Activated CD4-positive, alpha-beta memory T cell treated with anti-CD3 and anti-CD28 coated beads for 36 hours (primary cell): ENCODE results near the gene ZNF695. TPM values are rescaled to one million over a fixed set of nuclear protein-coding genes. Genes with fewer than 3 reads are reported as not detected.

Experiments
- CTCF ChIA-PET: fragments of 350-600 bp; sonication (Branson Sonifier 250); formaldehyde crosslinking; loops from one replicate; lab custom pipeline; 2021; ENCODE audit warnings: antibody characterized with exemption, inconsistent platforms; lab: Charles Lee
- POLR2A ChIA-PET: fragments of 350-600 bp; sonication (Branson Sonifier 250); formaldehyde crosslinking; loops from one replicate; lab custom pipeline; 2021; ENCODE audit warnings: antibody characterized with exemption; lab: Charles Lee
- DNase-seq: peaks from one replicate; pipeline ENCODE4 v3.0.0-alpha.2; 2020
- H3K27ac Mint-ChIP-seq: one replicate; pipeline ENCODE4 v1.8.0; 2021; ENCODE audit warnings: mixed read lengths
- H3K27me3 Mint-ChIP-seq: one replicate; pipeline ENCODE4 v1.8.0; 2021; ENCODE audit warnings: mixed read lengths
- H3K36me3 Mint-ChIP-seq: one replicate; pipeline ENCODE4 v1.8.0; 2021; ENCODE audit warnings: mixed read lengths
- H3K4me1 Mint-ChIP-seq: one replicate; pipeline ENCODE4 v1.8.0; 2021; ENCODE audit warnings: low read depth, mixed read lengths
- H3K4me3 Mint-ChIP-seq: one replicate; pipeline ENCODE4 v1.8.0; 2021; ENCODE audit warnings: mild to moderate bottlenecking, mixed read lengths
- H3K9me3 Mint-ChIP-seq: one replicate; pipeline ENCODE4 v1.8.0; 2021; ENCODE audit warnings: mixed read lengths
- intact Hi-C: fragments of 100-400 bp; cut with micrococcal nuclease; formaldehyde crosslinking; loops from one replicate; pipeline ENCODE4 v1.15.1; 2023
- total RNA-seq, 2 experiments: library from RNA; stranded (reverse); gene quantifications; one replicate each; pipeline ENCODE4 v1.2.3, GENCODE V29; 2021

ZNF695 gene
- total RNA-seq, 2 experiments from 2014 or later, result 0.74 to 0.99 TPM

DNA sequence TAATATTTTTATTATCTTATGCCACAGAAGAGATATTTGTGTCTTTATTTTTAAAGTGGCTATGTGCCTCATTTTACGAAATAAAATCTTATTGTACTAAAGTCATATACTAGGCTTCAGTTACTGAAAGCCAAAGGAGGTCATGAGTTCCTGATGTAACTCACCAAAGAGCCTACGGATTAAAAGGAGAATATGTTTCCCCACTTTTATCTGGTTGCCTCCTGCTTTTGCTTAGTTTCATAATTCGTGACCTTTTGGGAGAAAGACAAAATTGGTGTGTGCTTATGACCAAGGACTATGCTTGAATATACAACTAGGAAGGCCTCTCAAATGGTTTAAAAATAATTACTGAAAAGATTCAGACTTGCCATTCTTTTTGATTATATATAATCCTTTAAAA, 57.9 kb downstream of the ZNF695 start:
- Mint-ChIP-seq H3K27ac (no peak overlapping the region), H3K9me3 (no peaks in the 10 kb centered on the region), H3K4me1 (no peaks in the 10 kb centered on the region), H3K36me3 (no peaks in the 10 kb centered on the region), H3K27me3 (no peaks in the 10 kb centered on the region), H3K4me3 (no peak overlapping the region)
- intact Hi-C loops, result no loop called here
- ChIA-PET CTCF (no interaction called here), POLR2A (no interaction called here)
- no peak for DNase-seq

DNA sequence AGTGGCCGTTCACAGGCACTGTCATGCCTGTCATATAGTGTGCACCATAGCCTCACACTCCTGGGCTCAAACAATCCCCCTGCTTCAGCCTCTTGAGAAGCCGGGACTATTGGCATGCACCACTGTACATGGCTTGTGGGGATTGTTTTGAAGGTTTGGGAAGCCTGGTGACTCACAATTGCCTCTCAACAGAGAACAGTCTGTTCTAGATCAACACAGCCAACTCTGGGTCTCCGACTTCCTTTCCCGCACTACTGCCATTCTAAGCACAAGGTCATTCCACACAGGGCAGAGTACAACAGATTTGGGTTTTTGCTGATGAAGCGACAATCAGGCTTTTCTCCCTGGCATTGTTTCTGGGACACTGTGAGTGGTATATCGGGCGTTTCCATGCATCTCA, 60.6 kb downstream of the ZNF695 start:
- ChIA-PET POLR2A (no interaction called here), CTCF (no interaction called here)
- Mint-ChIP-seq H3K4me3 (no peak overlapping the region), H3K27me3 (peaks cover 1% of the 10 kb centered on the region), H3K36me3 (no peaks in the 10 kb centered on the region), H3K9me3 (no peaks in the 10 kb centered on the region), H3K4me1 (no peaks in the 10 kb centered on the region), H3K27ac (no peak overlapping the region)
- no peak for DNase-seq
- intact Hi-C loops, result no loop called here

DNA sequence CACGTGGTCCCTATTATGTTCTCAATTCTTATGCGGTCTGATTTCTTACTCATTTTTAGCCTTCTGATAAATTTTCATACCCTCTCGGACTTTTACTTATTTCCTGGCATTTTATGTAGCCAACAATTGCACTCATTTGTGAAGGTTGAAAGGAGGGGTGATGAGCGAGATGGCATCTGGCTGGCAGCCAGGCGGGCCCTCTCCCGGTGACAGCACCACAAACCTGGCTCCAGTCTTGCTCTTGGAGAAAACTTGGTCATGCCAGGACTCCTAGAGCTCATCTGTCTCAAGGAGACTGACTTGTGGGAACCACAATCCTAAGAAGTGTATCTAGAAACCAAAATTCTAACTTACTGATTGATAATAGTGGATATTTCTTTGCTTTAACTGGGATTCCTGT, 61.5 kb downstream of the ZNF695 start:
- H3K9me3 Mint-ChIP-seq, result no peaks in the 10 kb centered on the region
- no peaks in the 10 kb centered on the region for H3K4me1 Mint-ChIP-seq
- no peak overlapping the region for H3K4me3 Mint-ChIP-seq
- H3K36me3 Mint-ChIP-seq, result no peaks in the 10 kb centered on the region
- ChIA-PET POLR2A (no interaction called here), CTCF (no interaction called here)
- no peak overlapping the region for H3K27ac Mint-ChIP-seq
- no peak for DNase-seq
- intact Hi-C loops, result no loop called here
- peaks cover 1% of the 10 kb centered on the region for H3K27me3 Mint-ChIP-seq

Other genes starting within 250 kb of the ZNF695 start
- 10 to 100 TPM; 35.8 to 40.3 TPM for gene AHCTF1, start 76.1 kb downstream of the ZNF695 start, total RNA-seq
- 1 to 10 TPM; 3.9 to 4.5 TPM for gene ZNF670, start 70.8 kb upstream of the ZNF695 start, total RNA-seq
- gene ZNF669, start 96.3 kb upstream of the ZNF695 start, total RNA-seq, result 1 to 10 TPM; 7.9 to 8.4 TPM
- 10 to 100 TPM; 10.8 to 11.8 TPM for gene ZNF124, start 164.0 kb upstream of the ZNF695 start, total RNA-seq
- gene VN1R5, start 248.0 kb upstream of the ZNF695 start, total RNA-seq, result not detected